Esophagus squamous epithelium (tissue), 5 donors: ENCODE data around the gene HNRNPH2. TPM values are rescaled to one million over a fixed set of nuclear protein-coding genes. Genes with fewer than 3 reads are reported as not detected.

Experiments
- DNase-seq: peaks from one replicate; lab custom pipeline; 2025; lab: John Stamatoyannopoulos, UW
- H3K27ac ChIP-seq, 4 donors: fragments of 200-600 bp; sonication (generic); one replicate each; pipeline ENCODE4 v1.5.1; 2016 to 2019; ENCODE audit warnings: mild to moderate bottlenecking in 1 of 4
- H3K27me3 ChIP-seq, 4 donors: fragments of 200-600 bp; sonication (generic); 1 replicate in 3 of 4; 2 replicates in 1 of 4; pipeline versions ENCODE4 v1.5.1 to v1.6.0; 2017 to 2021; ENCODE audit warnings: antibody characterized with exemption in 1 of 4
- H3K36me3 ChIP-seq, 3 donors: fragments of 200-600 bp; sonication (generic); one replicate each; pipeline ENCODE4 v1.5.1; 2016 to 2019
- H3K4me1 ChIP-seq, 3 donors: fragments of 200-600 bp; sonication (generic); one replicate each; pipeline ENCODE4 v1.5.1; 2017 to 2019
- H3K4me3 ChIP-seq, 4 donors: fragments of 200-600 bp; sonication (generic); 1 replicate in 3 of 4; 2 replicates in 1 of 4; pipeline ENCODE4 v1.5.1; 2016 to 2019; ENCODE audit warnings: mild to moderate bottlenecking in 2 of 4, moderate library complexity in 1 of 4
- H3K9me3 ChIP-seq, 3 donors: fragments of 200-600 bp; sonication (generic); one replicate each; pipeline ENCODE4 v1.5.1; 2016 to 2019
- POLR2A ChIP-seq, 4 donors: fragments of 450-650 bp; IDR thresholded peaks; one replicate each; pipeline ENCODE4 v1.6.1; 2017; ENCODE audit warnings: antibody characterized with exemption in 4 of 4, mild to moderate bottlenecking in 4 of 4, moderate library complexity in 3 of 4
- WGBS, 2 donors: methylation state at CpG; one replicate each; pipeline ENCODE4 v1.1.5; 2018; 5-methylcytosine and 5-hydroxymethylcytosine counted together
- intact Hi-C: fragments of 100-400 bp; cut with DNase I; formaldehyde crosslinking; loops from one replicate; pipeline ENCODE4 v1.15.0; 2022
- total RNA-seq, 4 donors: library from RNA; depleted of rRNA; stranded (reverse); fragments of >200 nt; gene quantifications; one replicate each; pipeline ENCODE4 v1.1.0, GENCODE V29; 2016
- TF ChIP-seq, protein P1 (sequence below), 6 experiments: fragments of 450-650 bp in 4 of 6; fragments of 200-600 bp in 2 of 6; sonication (generic) in 2 of 6; IDR thresholded peaks; one replicate each; pipeline ENCODE4 v1.5.1; 2016 to 2019; ENCODE audit warnings: antibody characterized with exemption in 6 of 6, mild to moderate bottlenecking in 4 of 6, moderate library complexity in 4 of 6
- donor health status: DM: yes; HTN: yes; CAD: no.

Gene HNRNPH2
- total RNA-seq, 4 donors from 2014 or later = 34.5 to 49.6 (median 46.7) TPM

DNA sequence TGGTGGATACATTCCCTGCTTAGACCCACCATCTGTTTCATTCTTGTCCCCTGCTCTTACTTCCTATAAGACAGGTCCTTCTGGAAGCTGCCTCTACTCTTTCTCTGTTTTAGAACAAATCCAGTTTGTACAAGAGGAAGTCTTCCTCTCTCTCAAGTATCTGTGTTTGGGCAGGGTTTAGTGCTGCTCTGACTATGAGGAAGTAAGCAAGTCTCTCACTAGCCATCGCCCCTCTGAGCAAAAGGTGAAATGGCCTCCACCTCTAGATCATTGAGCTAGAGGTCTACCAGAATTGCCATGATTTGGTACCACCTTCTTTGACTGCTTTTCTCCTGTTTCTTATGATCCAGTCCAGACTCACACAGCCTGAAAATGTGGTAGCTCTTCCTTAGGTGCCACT lies 30.5 kb upstream of the HNRNPH2 start:
- no peak for TF ChIP-seq POLR2A (IDR thresholded peaks at IDR 0.05)
- TF ChIP-seq, protein P1, sequence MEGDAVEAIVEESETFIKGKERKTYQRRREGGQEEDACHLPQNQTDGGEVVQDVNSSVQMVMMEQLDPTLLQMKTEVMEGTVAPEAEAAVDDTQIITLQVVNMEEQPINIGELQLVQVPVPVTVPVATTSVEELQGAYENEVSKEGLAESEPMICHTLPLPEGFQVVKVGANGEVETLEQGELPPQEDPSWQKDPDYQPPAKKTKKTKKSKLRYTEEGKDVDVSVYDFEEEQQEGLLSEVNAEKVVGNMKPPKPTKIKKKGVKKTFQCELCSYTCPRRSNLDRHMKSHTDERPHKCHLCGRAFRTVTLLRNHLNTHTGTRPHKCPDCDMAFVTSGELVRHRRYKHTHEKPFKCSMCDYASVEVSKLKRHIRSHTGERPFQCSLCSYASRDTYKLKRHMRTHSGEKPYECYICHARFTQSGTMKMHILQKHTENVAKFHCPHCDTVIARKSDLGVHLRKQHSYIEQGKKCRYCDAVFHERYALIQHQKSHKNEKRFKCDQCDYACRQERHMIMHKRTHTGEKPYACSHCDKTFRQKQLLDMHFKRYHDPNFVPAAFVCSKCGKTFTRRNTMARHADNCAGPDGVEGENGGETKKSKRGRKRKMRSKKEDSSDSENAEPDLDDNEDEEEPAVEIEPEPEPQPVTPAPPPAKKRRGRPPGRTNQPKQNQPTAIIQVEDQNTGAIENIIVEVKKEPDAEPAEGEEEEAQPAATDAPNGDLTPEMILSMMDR (IDR thresholded peaks at IDR 0.05) = no peak
- intact Hi-C loops = no loop called here
- Histone ChIP-seq H3K27me3 (no peaks in the 10 kb centered on the region), H3K4me1 (no peaks in the 10 kb centered on the region), H3K36me3 (no peaks in the 10 kb centered on the region), H3K4me3 (no peak overlapping the region), H3K9me3 (no peaks in the 10 kb centered on the region), H3K27ac (no peak overlapping the region)
- 56 to 70% methylated on average over 1 of the region's 1 CpG for WGBS, 2 donors
- DNase-seq = no peak

- no peaks in the 10 kb centered on the region for H3K27me3 ChIP-seq
- no peaks in the 10 kb centered on the region for H3K36me3 ChIP-seq
- no peak overlapping the region for H3K27ac ChIP-seq
- H3K4me3 ChIP-seq = no peak overlapping the region
- no peaks in the 10 kb centered on the region for H3K9me3 ChIP-seq
- H3K4me1 ChIP-seq = no peaks in the 10 kb centered on the region
- DNase-seq = no peak
- intact Hi-C loops = no loop called here
- TF ChIP-seq, protein P1 (IDR thresholded peaks at IDR 0.05) = no peak
- no peak for TF ChIP-seq POLR2A (IDR thresholded peaks at IDR 0.05)
- WGBS, 2 donors = 52 to 75% methylated on average over 2 to 4 of the region's 4 CpGs
These were observed 24.3 kb upstream of the HNRNPH2 start for GRCh38 chrX:101383679-101384205.

DNA sequence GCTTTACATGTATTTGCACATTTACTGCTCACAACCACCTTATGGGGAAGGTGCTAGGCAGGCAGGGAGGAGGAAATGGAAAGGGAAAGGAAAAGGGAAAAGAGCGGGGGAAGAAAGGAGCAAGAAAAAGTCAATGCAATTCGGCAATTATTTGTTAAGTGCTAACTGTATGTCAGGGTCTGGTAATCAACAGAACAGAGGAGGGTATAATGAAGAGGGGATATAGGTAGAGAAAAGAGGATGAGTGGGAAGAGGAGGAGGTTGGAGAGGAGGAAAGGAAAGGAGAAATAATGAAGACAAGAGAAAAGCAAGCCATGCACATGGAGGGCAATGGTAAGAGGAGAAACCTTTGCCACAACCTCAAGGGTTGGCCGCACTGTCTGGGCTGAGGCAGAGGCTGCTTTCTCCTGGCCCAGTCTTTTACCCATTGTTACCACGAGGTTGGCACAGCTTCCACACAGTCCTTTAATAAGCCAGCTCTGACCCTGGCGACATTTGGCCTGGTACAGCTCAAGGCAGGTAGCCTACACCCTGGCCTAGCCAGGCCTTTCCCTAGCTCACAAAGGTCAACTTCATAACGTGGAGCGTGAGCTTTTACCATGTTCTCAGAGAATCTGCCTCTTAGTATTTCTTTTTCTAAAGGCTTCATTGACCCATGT lies 22.9 kb upstream of the HNRNPH2 start:
- no peaks in the 10 kb centered on the region for H3K36me3 ChIP-seq
- no peaks in the 10 kb centered on the region for H3K9me3 ChIP-seq
- H3K27me3 ChIP-seq = no peaks in the 10 kb centered on the region
- no peak overlapping the region for H3K27ac ChIP-seq
- intact Hi-C loops = no loop called here
- H3K4me1 ChIP-seq = no peaks in the 10 kb centered on the region
- H3K4me3 ChIP-seq = peak overlapping the region in 1 of 4 donors; percentile 32
- no peak for DNase-seq
- WGBS, 2 donors = 74% methylated on average over 6 to 7 of the region's 7 CpGs
- no peak for TF ChIP-seq POLR2A (IDR thresholded peaks at IDR 0.05)
- TF ChIP-seq, protein P1 (IDR thresholded peaks at IDR 0.05) = no peak

GRCh38 chrX:101385795-101386541 lies 22.1 kb upstream of the HNRNPH2 start, which contains the start of gene BTK:
Gene BTK (minus strand): TSS chrX:101386191. CDS start chrX:101375284, 10,907 bp downstream.
- Histone ChIP-seq H3K36me3 (no peaks in the 10 kb centered on the region), H3K27ac (peak within 1 kb of the TSS in 1 of 4 donors; percentile 2), H3K27me3 (no peaks in the 10 kb centered on the region), H3K4me1 (no peaks in the 10 kb centered on the region), H3K4me3 (peak within 1 kb of the TSS in 1 of 4 donors; percentile 32), H3K9me3 (no peaks in the 10 kb centered on the region)
- TF ChIP-seq POLR2A (IDR thresholded peaks at IDR 0.05) = peak in 1 of 4 donors; percentile 22
- TF ChIP-seq, protein P1 (IDR thresholded peaks at IDR 0.05) = no peak
- intact Hi-C loops = no loop called here
- no peak for DNase-seq
- 64 to 74% methylated on average over 6 to 9 of the region's 9 CpGs for WGBS, 2 donors

GRCh38 chrX:101386542-101386885 lies 21.5 kb upstream of the HNRNPH2 start:
- no peaks in the 10 kb centered on the region for H3K9me3 ChIP-seq
- peaks cover 0 to under 1% (median 0%) of the 10 kb centered on the region in 3 donors for H3K4me1 ChIP-seq
- H3K27ac ChIP-seq = peak overlapping the region in 1 of 4 donors; percentile 2
- whole genome bisulfite sequencing, 2 donors = 55 to 71% methylated on average over 6 of the region's 6 CpGs
- H3K27me3 ChIP-seq = no peaks in the 10 kb centered on the region
- no peak for DNase-seq
- H3K4me3 ChIP-seq = no peak overlapping the region
- intact Hi-C loops = no loop called here
- no peaks in the 10 kb centered on the region for H3K36me3 ChIP-seq
- TF ChIP-seq POLR2A (IDR thresholded peaks at IDR 0.05) = no peak
- TF ChIP-seq, protein P1 (IDR thresholded peaks at IDR 0.05) = no peak
